OCI-LY1 (cell line): ENCODE results near the gene FGGY.

ENCODE experiments used
- EZH2 ChIP-seq: fragments of 200-600 bp; sonication (generic), shearing (Covaris generic); IDR thresholded peaks from 2 replicates; pipeline ENCODE4 v1.8.0; 2017; ENCODE audit warnings: borderline replicate concordance, mixed run types, mild to moderate bottlenecking, antibody characterized with exemption, low read length, moderate library complexity, mixed read lengths
- TF ChIP-seq, protein P1 (sequence below): fragments of 200-600 bp; sonication (generic), shearing (Covaris generic); IDR thresholded peaks from 2 replicates; pipeline ENCODE4 v1.5.1; 2017; ENCODE audit warnings: mild to moderate bottlenecking, antibody characterized with exemption, low read length, moderate library complexity, mixed read lengths

DNA sequence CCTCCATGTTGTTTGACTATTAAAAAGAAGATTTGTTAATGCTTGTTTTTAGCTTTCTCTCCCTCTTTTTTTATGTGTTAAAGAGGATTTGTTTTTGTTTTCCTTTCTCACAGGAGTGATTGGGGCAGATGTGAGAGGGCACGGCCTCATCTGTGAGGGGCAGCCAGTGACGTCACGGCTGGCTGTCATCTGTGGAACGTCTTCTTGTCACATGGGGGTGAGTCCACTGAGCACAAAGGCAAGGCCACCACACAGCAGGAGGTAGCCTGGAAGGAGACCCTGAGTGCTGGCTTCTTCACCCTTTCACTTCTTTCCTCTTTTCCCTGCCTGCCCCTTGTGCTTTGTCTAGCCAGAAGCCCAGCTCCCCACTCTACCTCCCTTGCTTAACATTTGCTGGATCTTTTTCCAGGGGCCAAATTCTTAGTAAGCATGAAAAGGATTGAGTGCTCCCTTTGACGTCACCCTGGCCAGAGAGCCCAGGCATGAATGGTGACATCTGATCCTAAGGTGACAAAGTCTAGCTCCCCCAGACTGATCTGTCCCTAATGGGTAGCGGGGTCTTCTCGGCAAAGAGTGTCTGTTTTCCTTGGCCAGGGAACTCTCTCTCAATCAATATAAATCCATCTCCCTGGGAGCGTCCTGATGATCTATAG, 257.2 kb downstream of the FGGY start:
- no peak for TF ChIP-seq EZH2
- TF ChIP-seq, protein P1, sequence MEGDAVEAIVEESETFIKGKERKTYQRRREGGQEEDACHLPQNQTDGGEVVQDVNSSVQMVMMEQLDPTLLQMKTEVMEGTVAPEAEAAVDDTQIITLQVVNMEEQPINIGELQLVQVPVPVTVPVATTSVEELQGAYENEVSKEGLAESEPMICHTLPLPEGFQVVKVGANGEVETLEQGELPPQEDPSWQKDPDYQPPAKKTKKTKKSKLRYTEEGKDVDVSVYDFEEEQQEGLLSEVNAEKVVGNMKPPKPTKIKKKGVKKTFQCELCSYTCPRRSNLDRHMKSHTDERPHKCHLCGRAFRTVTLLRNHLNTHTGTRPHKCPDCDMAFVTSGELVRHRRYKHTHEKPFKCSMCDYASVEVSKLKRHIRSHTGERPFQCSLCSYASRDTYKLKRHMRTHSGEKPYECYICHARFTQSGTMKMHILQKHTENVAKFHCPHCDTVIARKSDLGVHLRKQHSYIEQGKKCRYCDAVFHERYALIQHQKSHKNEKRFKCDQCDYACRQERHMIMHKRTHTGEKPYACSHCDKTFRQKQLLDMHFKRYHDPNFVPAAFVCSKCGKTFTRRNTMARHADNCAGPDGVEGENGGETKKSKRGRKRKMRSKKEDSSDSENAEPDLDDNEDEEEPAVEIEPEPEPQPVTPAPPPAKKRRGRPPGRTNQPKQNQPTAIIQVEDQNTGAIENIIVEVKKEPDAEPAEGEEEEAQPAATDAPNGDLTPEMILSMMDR, result no peak
